Measurements from ENCODE around the gene HMCN1.
"Not testable (repeated sequence)": the region's sequence is repeated elsewhere in the genome, so short reads cannot be mapped to it uniquely, and the experiment has no call there.

HMCN1 gene

GRCh38 chr1:186207391-186208085, 473.3 kb downstream of the HMCN1 start:
- H3K36me3 Mint-ChIP-seq (ENCODE audit: insufficient read depth) = no peaks in the 10 kb centered on the region
- H3K27me3 Mint-ChIP-seq = peaks cover 34% of the 10 kb centered on the region
- H3K9me3 Mint-ChIP-seq = peaks cover 4% of the 10 kb centered on the region
- H3K27ac Mint-ChIP-seq (ENCODE audit: low read depth) = no peak overlapping the region
- no peak for ATAC-seq (replicated peaks; ENCODE audit: extremely low read depth, poor library complexity, severe bottlenecking)
- no peak for DNase-seq (ENCODE audit: low spot score in 2 of 2)
- no peaks in the 10 kb centered on the region for H3K4me1 Mint-ChIP-seq
- H3K4me3 Mint-ChIP-seq = no peak overlapping the region

GRCh38 chr1:186208405-186209129, 474.4 kb downstream of the HMCN1 start:
- H3K27me3 Mint-ChIP-seq = peaks cover 28% of the 10 kb centered on the region

GRCh38 chr1:186210258-186210657, 476.1 kb downstream of the HMCN1 start:
- H3K4me1 Mint-ChIP-seq = no peaks in the 10 kb centered on the region
- H3K36me3 Mint-ChIP-seq (ENCODE audit: insufficient read depth) = no peaks in the 10 kb centered on the region
- H3K27ac Mint-ChIP-seq (ENCODE audit: low read depth) = no peak overlapping the region
- DNase-seq (ENCODE audit: low spot score in 2 of 2) (no peak), ATAC-seq (replicated peaks; ENCODE audit: extremely low read depth, poor library complexity, severe bottlenecking) (no peak)
- peaks cover 25% of the 10 kb centered on the region for H3K27me3 Mint-ChIP-seq
- no peaks in the 10 kb centered on the region for H3K9me3 Mint-ChIP-seq
- no peak overlapping the region for H3K4me3 Mint-ChIP-seq

More at GRCh38 chr1:186208405-186209129, 474.4 kb downstream of the HMCN1 start:
- ATAC-seq (replicated peaks; ENCODE audit: extremely low read depth, poor library complexity, severe bottlenecking) = no peak
- Mint-ChIP-seq H3K4me3 (no peak overlapping the region), H3K4me1 (no peaks in the 10 kb centered on the region), H3K9me3 (no peaks in the 10 kb centered on the region), H3K27ac (ENCODE audit: low read depth) (no peak overlapping the region), H3K36me3 (ENCODE audit: insufficient read depth) (no peaks in the 10 kb centered on the region)
- DNase-seq (ENCODE audit: low spot score in 2 of 2) = no peak

GRCh38 chr1:186211583-186211982, 477.4 kb downstream of the HMCN1 start:
- not testable (repeated sequence) for H3K9me3 Mint-ChIP-seq; H3K4me3 Mint-ChIP-seq; H3K36me3 Mint-ChIP-seq (ENCODE audit: insufficient read depth); H3K27ac Mint-ChIP-seq (ENCODE audit: low read depth); H3K4me1 Mint-ChIP-seq; DNase-seq (ENCODE audit: low spot score in 2 of 2); ATAC-seq (replicated peaks; ENCODE audit: extremely low read depth, poor library complexity, severe bottlenecking)
- peaks cover 19% of the 10 kb centered on the region for H3K27me3 Mint-ChIP-seq

- peaks cover 19% of the 10 kb centered on the region for H3K27me3 Mint-ChIP-seq
- H3K27ac Mint-ChIP-seq (ENCODE audit: low read depth) = no peak overlapping the region
- DNase-seq (ENCODE audit: low spot score in 2 of 2) = no peak
- H3K9me3 Mint-ChIP-seq = no peaks in the 10 kb centered on the region
- no peaks in the 10 kb centered on the region for H3K4me1 Mint-ChIP-seq
- no peak overlapping the region for H3K4me3 Mint-ChIP-seq
- H3K36me3 Mint-ChIP-seq (ENCODE audit: insufficient read depth) = no peaks in the 10 kb centered on the region
- ATAC-seq (replicated peaks; ENCODE audit: extremely low read depth, poor library complexity, severe bottlenecking) = no peak
These were observed 478.5 kb downstream of the HMCN1 start for GRCh38 chr1:186212568-186213224.

GRCh38 chr1:186213225-186213607, 479.0 kb downstream of the HMCN1 start:
- no peaks in the 10 kb centered on the region for H3K36me3 Mint-ChIP-seq (ENCODE audit: insufficient read depth)
- ATAC-seq (replicated peaks; ENCODE audit: extremely low read depth, poor library complexity, severe bottlenecking) = no peak
- peaks cover 19% of the 10 kb centered on the region for H3K27me3 Mint-ChIP-seq
- no peaks in the 10 kb centered on the region for H3K4me1 Mint-ChIP-seq
- no peak overlapping the region for H3K4me3 Mint-ChIP-seq
- H3K27ac Mint-ChIP-seq (ENCODE audit: low read depth) = no peak overlapping the region
- no peaks in the 10 kb centered on the region for H3K9me3 Mint-ChIP-seq
- DNase-seq (ENCODE audit: low spot score in 2 of 2) = no peak

GRCh38 chr1:186214791-186215190, 480.6 kb downstream of the HMCN1 start:
- Mint-ChIP-seq H3K27ac (ENCODE audit: low read depth) (no peak overlapping the region), H3K36me3 (ENCODE audit: insufficient read depth) (no peaks in the 10 kb centered on the region), H3K9me3 (no peaks in the 10 kb centered on the region), H3K4me1 (no peaks in the 10 kb centered on the region), H3K27me3 (peaks cover 14% of the 10 kb centered on the region), H3K4me3 (no peak overlapping the region)
- DNase-seq (ENCODE audit: low spot score in 2 of 2) (no peak), ATAC-seq (replicated peaks; ENCODE audit: extremely low read depth, poor library complexity, severe bottlenecking) (no peak)

GRCh38 chr1:186215636-186216035, 481.4 kb downstream of the HMCN1 start:
- Mint-ChIP-seq H3K27me3 (peaks cover 14% of the 10 kb centered on the region), H3K27ac (ENCODE audit: low read depth) (no peak overlapping the region)
- ATAC-seq (replicated peaks; ENCODE audit: extremely low read depth, poor library complexity, severe bottlenecking) = no peak

GRCh38 chr1:186218654-186219352, 484.6 kb downstream of the HMCN1 start:
- Mint-ChIP-seq H3K27ac (ENCODE audit: low read depth) (no peak overlapping the region), H3K9me3 (no peaks in the 10 kb centered on the region), H3K27me3 (peaks cover 31% of the 10 kb centered on the region), H3K4me3 (no peak overlapping the region), H3K36me3 (ENCODE audit: insufficient read depth) (no peaks in the 10 kb centered on the region), H3K4me1 (no peaks in the 10 kb centered on the region)
- DNase-seq (ENCODE audit: low spot score in 2 of 2) = no peak
- ATAC-seq (replicated peaks; ENCODE audit: extremely low read depth, poor library complexity, severe bottlenecking) = no peak

More at GRCh38 chr1:186215636-186216035, 481.4 kb downstream of the HMCN1 start:
- no peak for DNase-seq (ENCODE audit: low spot score in 2 of 2)
- no peak overlapping the region for H3K4me3 Mint-ChIP-seq
- no peaks in the 10 kb centered on the region for H3K9me3 Mint-ChIP-seq
- no peaks in the 10 kb centered on the region for H3K4me1 Mint-ChIP-seq
- no peaks in the 10 kb centered on the region for H3K36me3 Mint-ChIP-seq (ENCODE audit: insufficient read depth)

- H3K4me3 Mint-ChIP-seq = no peak overlapping the region
- no peaks in the 10 kb centered on the region for H3K4me1 Mint-ChIP-seq
- H3K9me3 Mint-ChIP-seq = no peaks in the 10 kb centered on the region
- no peak overlapping the region for H3K27ac Mint-ChIP-seq (ENCODE audit: low read depth)
- H3K27me3 Mint-ChIP-seq = peaks cover 39% of the 10 kb centered on the region
- no peak for ATAC-seq (replicated peaks; ENCODE audit: extremely low read depth, poor library complexity, severe bottlenecking)
- DNase-seq (ENCODE audit: low spot score in 2 of 2) = no peak
- no peaks in the 10 kb centered on the region for H3K36me3 Mint-ChIP-seq (ENCODE audit: insufficient read depth)
These were observed 485.9 kb downstream of the HMCN1 start for GRCh38 chr1:186220067-186220466.

- Mint-ChIP-seq H3K4me1 (no peaks in the 10 kb centered on the region), H3K4me3 (no peak overlapping the region), H3K27ac (ENCODE audit: low read depth) (no peak overlapping the region), H3K9me3 (no peaks in the 10 kb centered on the region), H3K36me3 (ENCODE audit: insufficient read depth) (no peaks in the 10 kb centered on the region), H3K27me3 (peaks cover 39% of the 10 kb centered on the region)
- no peak for ATAC-seq (replicated peaks; ENCODE audit: extremely low read depth, poor library complexity, severe bottlenecking)
- no peak for DNase-seq (ENCODE audit: low spot score in 2 of 2)
These were observed 486.7 kb downstream of the HMCN1 start for GRCh38 chr1:186220911-186221310.

GRCh38 chr1:186225096-186225495, 490.9 kb downstream of the HMCN1 start:
- H3K9me3 Mint-ChIP-seq = no peaks in the 10 kb centered on the region
- no peak for DNase-seq (ENCODE audit: low spot score in 2 of 2)

More at GRCh38 chr1:186225096-186225495, 490.9 kb downstream of the HMCN1 start:
- ATAC-seq (replicated peaks; ENCODE audit: extremely low read depth, poor library complexity, severe bottlenecking) = no peak
- peaks cover 31% of the 10 kb centered on the region for H3K27me3 Mint-ChIP-seq
- H3K4me1 Mint-ChIP-seq = no peaks in the 10 kb centered on the region
- H3K27ac Mint-ChIP-seq (ENCODE audit: low read depth) = no peak overlapping the region
- H3K4me3 Mint-ChIP-seq = no peak overlapping the region
- no peaks in the 10 kb centered on the region for H3K36me3 Mint-ChIP-seq (ENCODE audit: insufficient read depth)

Data from central memory CD8-positive, alpha-beta T cell (primary cell).